HepG2 (cell line): ENCODE measurements around the gene CDC42EP1. TPM values are rescaled to one million over a fixed set of nuclear protein-coding genes. Genes with fewer than 3 reads are reported as not detected.
A peak's percentile ranks its signal among the peaks of the same experiment; 100 is the strongest.

Source experiments
- BCL6 ChIP-seq: IDR thresholded peaks from 2 replicates; pipeline ENCODE4 v1.6.1; 2016; ENCODE audit warnings: missing genetic modification reagents, missing compliant biosample characterization
- CENPT ChIP-seq: sonication (generic); formaldehyde crosslinking; IDR thresholded peaks from 2 replicates; pipeline ENCODE4 v1.8.0; 2022; ENCODE audit warnings: low read depth, mild to moderate bottlenecking, moderate library complexity, missing genetic modification reagents
- ERF ChIP-seq: IDR thresholded peaks from 2 replicates; pipeline ENCODE4 v1.6.1; 2018; ENCODE audit warnings: missing biosample characterization, missing genetic modification reagents
- HNRNPUL1 ChIP-seq: fragments of 200-400 bp; formaldehyde crosslinking; IDR thresholded peaks from 2 replicates; pipeline ENCODE4 v1.6.1; 2017; ENCODE audit warnings: low read depth, mild to moderate bottlenecking, low read length, moderate library complexity
- NKX3-1 ChIP-seq: sonication (generic); formaldehyde crosslinking; IDR thresholded peaks from 2 replicates; pipeline ENCODE4 v1.5.0; 2020; ENCODE audit warnings: missing genetic modification reagents
- RFX1 ChIP-seq: fragments of 450-650 bp; IDR thresholded peaks from 2 replicates; pipeline ENCODE4 v1.6.1; 2017
- SPEN ChIP-seq: sonication (generic); formaldehyde crosslinking; IDR thresholded peaks from 2 replicates; pipeline ENCODE4 v1.5.1; 2020; ENCODE audit warnings: low read depth, mild to moderate bottlenecking, missing genetic modification reagents
- THAP11 ChIP-seq: IDR thresholded peaks from 2 replicates; pipeline ENCODE4 v1.6.1; 2016; ENCODE audit warnings: missing biosample characterization, missing genetic modification reagents
- TRIM24 ChIP-seq: sonication (generic); formaldehyde crosslinking; IDR thresholded peaks from 2 replicates; pipeline ENCODE4 v1.8.0; 2022; ENCODE audit warnings: mild to moderate bottlenecking, missing genetic modification reagents
- ZKSCAN5 ChIP-seq: sonication (generic); formaldehyde crosslinking; IDR thresholded peaks from 2 replicates; pipeline ENCODE4 v1.5.1; 2020; ENCODE audit warnings: mild to moderate bottlenecking, missing genetic modification reagents
- ZNF24 ChIP-seq: fragments of 450-650 bp; IDR thresholded peaks from 2 replicates; pipeline ENCODE4 v1.6.1; 2017; ENCODE audit warnings: antibody characterized with exemption, mild to moderate bottlenecking
- ZNF317 ChIP-seq: sonication (generic); formaldehyde crosslinking; IDR thresholded peaks from 2 replicates; pipeline ENCODE4 v1.5.0; 2020; ENCODE audit warnings: mild to moderate bottlenecking, missing genetic modification reagents
- ZNF333 ChIP-seq: sonication (generic); formaldehyde crosslinking; IDR thresholded peaks from 2 replicates; pipeline ENCODE4 v1.4.0; 2020; ENCODE audit warnings: mild to moderate bottlenecking, missing genetic modification reagents, borderline replicate concordance
- ZNF557 ChIP-seq: sonication (generic); formaldehyde crosslinking; IDR thresholded peaks from 2 replicates; pipeline ENCODE4 v1.4.0; 2020; ENCODE audit warnings: missing genetic modification reagents
- ZNF619 ChIP-seq: sonication (generic); formaldehyde crosslinking; IDR thresholded peaks from 2 replicates; pipeline ENCODE4 v1.4.0; 2020; ENCODE audit warnings: mild to moderate bottlenecking, missing genetic modification reagents
- ZNF7 ChIP-seq: IDR thresholded peaks from 2 replicates; pipeline ENCODE4 v1.6.1; 2016; ENCODE audit warnings: missing biosample characterization, missing genetic modification reagents
- polyA plus RNA-seq, 8 experiments: library from polyadenylated mRNA; depleted of rRNA in 3 of 8; stranded (reverse) in 7 of 8; unstranded in 1 of 8; fragments of >200 nt; fragmentation: Illumina TruSeq in 4 of 8; extraction: Trizol in 4 of 8; gene quantifications; 2 replicates each; pipeline versions ENCODE4 v1.2.1 to v1.2.3, GENCODE V29; 2011 to 2016; ENCODE audit warnings: low read depth in 4 of 8, missing spikeins in 1 of 8, mixed read lengths in 1 of 8; ENCODE audit not compliant: insufficient read depth in 1 of 8
- total RNA-seq, 5 experiments: library from RNA; depleted of rRNA; stranded (reverse); fragments of >200 nt; fragmentation: Illumina TruSeq; extraction: Trizol; gene quantifications; 2 replicates each; pipeline ENCODE4 v1.2.3, GENCODE V29; 2016; ENCODE audit warnings: low read depth in 1 of 5
- TF ChIP-seq, protein P1 (sequence below): sonication (generic); formaldehyde crosslinking; conservative IDR thresholded peaks from 2 replicates; pipeline ENCODE4 v1.4.0; 2020; ENCODE audit warnings: mild to moderate bottlenecking, missing genetic modification reagents, moderate library complexity
- TF ChIP-seq, protein P2 (sequence below): sonication (generic); formaldehyde crosslinking; IDR thresholded peaks from 2 replicates; pipeline ENCODE4 v1.4.0; 2020; ENCODE audit warnings: missing genetic modification reagents
- TF ChIP-seq, protein P3 (sequence below): sonication (generic); formaldehyde crosslinking; IDR thresholded peaks from 2 replicates; pipeline ENCODE4 v1.5.0; 2020; ENCODE audit warnings: missing genetic modification reagents
- TF ChIP-seq, protein P4 (sequence below): sonication (generic); formaldehyde crosslinking; IDR thresholded peaks from 2 replicates; pipeline ENCODE4 v1.8.0; 2022; ENCODE audit warnings: mild to moderate bottlenecking, missing genetic modification reagents

Gene CDC42EP1
- total and polyA plus RNA-seq, 2 of the 13 experiments (the other 11 are each of a cell fraction or from before 2014, with no cell fraction given): 17.1 to 29.5 TPM

DNA sequence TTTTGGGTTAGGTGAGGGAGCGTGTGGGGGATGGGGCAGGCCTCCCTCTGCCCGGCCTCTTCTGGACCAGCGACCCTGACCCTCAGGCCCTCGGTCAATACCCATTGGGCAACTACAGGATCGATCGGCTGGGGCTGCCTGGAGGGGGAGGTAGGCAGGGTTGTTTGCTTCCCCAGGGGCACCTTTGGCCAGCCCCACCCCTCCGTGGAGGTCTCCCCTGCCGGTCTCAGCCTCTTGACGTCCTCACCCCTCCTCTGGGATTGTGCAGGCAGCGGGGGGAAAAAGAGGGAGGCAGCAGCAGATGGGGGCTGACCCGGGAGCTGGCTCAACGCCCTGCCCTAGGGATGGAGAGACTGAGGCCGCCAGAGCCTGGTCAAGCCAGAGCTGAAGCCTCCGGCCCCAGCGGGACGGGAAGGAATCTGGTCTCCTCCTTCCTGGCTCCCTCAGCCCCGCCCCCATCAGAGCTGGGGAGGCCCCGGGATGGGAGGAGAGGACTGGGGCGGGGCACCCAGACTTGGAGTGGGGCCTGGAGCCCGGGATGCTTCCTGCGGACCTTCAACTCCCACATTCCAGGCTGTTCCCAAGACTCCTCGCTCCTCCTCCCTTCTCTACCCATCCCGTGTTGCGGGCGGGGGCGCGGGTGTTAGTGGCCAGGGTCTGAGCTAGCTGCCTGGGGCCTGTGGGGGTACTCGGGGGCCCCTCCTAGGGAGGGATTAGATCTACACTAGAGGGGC is 14.4 kb upstream of the CDC42EP1 start (continued):
- TF ChIP-seq, protein P1, sequence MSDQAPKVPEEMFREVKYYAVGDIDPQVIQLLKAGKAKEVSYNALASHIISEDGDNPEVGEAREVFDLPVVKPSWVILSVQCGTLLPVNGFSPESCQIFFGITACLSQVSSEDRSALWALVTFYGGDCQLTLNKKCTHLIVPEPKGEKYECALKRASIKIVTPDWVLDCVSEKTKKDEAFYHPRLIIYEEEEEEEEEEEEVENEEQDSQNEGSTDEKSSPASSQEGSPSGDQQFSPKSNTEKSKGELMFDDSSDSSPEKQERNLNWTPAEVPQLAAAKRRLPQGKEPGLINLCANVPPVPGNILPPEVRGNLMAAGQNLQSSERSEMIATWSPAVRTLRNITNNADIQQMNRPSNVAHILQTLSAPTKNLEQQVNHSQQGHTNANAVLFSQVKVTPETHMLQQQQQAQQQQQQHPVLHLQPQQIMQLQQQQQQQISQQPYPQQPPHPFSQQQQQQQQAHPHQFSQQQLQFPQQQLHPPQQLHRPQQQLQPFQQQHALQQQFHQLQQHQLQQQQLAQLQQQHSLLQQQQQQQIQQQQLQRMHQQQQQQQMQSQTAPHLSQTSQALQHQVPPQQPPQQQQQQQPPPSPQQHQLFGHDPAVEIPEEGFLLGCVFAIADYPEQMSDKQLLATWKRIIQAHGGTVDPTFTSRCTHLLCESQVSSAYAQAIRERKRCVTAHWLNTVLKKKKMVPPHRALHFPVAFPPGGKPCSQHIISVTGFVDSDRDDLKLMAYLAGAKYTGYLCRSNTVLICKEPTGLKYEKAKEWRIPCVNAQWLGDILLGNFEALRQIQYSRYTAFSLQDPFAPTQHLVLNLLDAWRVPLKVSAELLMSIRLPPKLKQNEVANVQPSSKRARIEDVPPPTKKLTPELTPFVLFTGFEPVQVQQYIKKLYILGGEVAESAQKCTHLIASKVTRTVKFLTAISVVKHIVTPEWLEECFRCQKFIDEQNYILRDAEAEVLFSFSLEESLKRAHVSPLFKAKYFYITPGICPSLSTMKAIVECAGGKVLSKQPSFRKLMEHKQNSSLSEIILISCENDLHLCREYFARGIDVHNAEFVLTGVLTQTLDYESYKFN: peak; percentile 100
- TF ChIP-seq, protein P2, sequence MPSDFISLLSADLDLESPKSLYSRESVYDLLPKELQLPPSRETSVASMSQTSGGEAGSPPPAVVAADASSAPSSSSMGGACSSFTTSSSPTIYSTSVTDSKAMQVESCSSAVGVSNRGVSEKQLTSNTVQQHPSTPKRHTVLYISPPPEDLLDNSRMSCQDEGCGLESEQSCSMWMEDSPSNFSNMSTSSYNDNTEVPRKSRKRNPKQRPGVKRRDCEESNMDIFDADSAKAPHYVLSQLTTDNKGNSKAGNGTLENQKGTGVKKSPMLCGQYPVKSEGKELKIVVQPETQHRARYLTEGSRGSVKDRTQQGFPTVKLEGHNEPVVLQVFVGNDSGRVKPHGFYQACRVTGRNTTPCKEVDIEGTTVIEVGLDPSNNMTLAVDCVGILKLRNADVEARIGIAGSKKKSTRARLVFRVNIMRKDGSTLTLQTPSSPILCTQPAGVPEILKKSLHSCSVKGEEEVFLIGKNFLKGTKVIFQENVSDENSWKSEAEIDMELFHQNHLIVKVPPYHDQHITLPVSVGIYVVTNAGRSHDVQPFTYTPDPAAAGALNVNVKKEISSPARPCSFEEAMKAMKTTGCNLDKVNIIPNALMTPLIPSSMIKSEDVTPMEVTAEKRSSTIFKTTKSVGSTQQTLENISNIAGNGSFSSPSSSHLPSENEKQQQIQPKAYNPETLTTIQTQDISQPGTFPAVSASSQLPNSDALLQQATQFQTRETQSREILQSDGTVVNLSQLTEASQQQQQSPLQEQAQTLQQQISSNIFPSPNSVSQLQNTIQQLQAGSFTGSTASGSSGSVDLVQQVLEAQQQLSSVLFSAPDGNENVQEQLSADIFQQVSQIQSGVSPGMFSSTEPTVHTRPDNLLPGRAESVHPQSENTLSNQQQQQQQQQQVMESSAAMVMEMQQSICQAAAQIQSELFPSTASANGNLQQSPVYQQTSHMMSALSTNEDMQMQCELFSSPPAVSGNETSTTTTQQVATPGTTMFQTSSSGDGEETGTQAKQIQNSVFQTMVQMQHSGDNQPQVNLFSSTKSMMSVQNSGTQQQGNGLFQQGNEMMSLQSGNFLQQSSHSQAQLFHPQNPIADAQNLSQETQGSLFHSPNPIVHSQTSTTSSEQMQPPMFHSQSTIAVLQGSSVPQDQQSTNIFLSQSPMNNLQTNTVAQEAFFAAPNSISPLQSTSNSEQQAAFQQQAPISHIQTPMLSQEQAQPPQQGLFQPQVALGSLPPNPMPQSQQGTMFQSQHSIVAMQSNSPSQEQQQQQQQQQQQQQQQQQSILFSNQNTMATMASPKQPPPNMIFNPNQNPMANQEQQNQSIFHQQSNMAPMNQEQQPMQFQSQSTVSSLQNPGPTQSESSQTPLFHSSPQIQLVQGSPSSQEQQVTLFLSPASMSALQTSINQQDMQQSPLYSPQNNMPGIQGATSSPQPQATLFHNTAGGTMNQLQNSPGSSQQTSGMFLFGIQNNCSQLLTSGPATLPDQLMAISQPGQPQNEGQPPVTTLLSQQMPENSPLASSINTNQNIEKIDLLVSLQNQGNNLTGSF (CRISPR knock-in tag): no peak
- TF ChIP-seq ZNF24: no peak; the same call in 1 of the 2 replicates
- TF ChIP-seq ERF (CRISPR knock-in tag): peak; percentile 79
- TF ChIP-seq ZNF619 (CRISPR knock-in tag): peak; percentile 89; the same call in 1 of the 2 replicates
- peak; percentile 83 for TF ChIP-seq SPEN (CRISPR knock-in tag)
- TF ChIP-seq BCL6: peak; percentile 89
- peak; percentile 96 for TF ChIP-seq TRIM24 (CRISPR knock-in tag)
- no peak for TF ChIP-seq RFX1
- TF ChIP-seq ZNF317 (CRISPR knock-in tag): no peak; the same call in 1 of the 2 replicates
- TF ChIP-seq ZNF333 (CRISPR knock-in tag): peak; percentile 85; the same call in 1 of the 2 replicates
- TF ChIP-seq ZNF557 (CRISPR knock-in tag): no peak
- TF ChIP-seq ZNF7 (CRISPR knock-in tag): no peak
- TF ChIP-seq ZKSCAN5 (CRISPR knock-in tag): no peak
- no peak for TF ChIP-seq HNRNPUL1
- TF ChIP-seq, protein P3, sequence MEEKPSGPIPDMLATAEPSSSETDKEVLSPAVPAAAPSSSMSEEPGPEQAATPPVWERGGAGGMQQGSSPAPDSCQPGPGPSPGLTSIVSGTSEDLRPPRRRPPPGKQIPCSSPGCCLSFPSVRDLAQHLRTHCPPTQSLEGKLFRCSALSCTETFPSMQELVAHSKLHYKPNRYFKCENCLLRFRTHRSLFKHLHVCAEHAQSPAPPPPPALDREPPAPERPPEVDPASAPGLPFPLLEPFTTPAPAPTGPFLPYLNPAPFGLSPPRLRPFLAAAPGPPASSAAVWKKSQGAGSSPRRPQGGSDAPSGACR (CRISPR knock-in tag): peak; percentile 99
- TF ChIP-seq CENPT (CRISPR knock-in tag): 0 out of 2 replicates have a peak, but pooled peaks have one; percentile 70
- TF ChIP-seq, protein P4, sequence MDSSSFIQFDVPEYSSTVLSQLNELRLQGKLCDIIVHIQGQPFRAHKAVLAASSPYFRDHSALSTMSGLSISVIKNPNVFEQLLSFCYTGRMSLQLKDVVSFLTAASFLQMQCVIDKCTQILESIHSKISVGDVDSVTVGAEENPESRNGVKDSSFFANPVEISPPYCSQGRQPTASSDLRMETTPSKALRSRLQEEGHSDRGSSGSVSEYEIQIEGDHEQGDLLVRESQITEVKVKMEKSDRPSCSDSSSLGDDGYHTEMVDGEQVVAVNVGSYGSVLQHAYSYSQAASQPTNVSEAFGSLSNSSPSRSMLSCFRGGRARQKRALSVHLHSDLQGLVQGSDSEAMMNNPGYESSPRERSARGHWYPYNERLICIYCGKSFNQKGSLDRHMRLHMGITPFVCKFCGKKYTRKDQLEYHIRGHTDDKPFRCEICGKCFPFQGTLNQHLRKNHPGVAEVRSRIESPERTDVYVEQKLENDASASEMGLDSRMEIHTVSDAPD: no peak
- TF ChIP-seq NKX3-1 (CRISPR knock-in tag): 0 out of 2 replicates have a peak, but pooled peaks have one; percentile 25
- peak; percentile 84 for TF ChIP-seq THAP11 (CRISPR knock-in tag)
